HCT116 (cell line): ENCODE results near the gene NSMF. TPM values are rescaled to one million over a fixed set of nuclear protein-coding genes. Genes with fewer than 3 reads are reported as not detected.

ENCODE experiments used
- ATAC-seq: fragments of 200-7000 bp; cut with Tn5 transposase; 2 replicates; pipeline ENCODE4 v1.9.1; 2020; ENCODE audit warnings: mild to moderate bottlenecking, moderate library complexity
- BruUV-seq: library from RNA; stranded (reverse); fragments of 400-500 nt; replicated peaks from 2 replicates; lab custom pipeline; 2021; lab: Mats Ljungman, UMichigan
- CTCF ChIA-PET: fragments of 300-600 bp; sonication (Branson Sonifier 250); formaldehyde crosslinking; loops from one replicate; lab custom pipeline; 2021; ENCODE audit warnings: antibody characterized with exemption; lab: Charles Lee
- POLR2A ChIA-PET: fragments of 300-600, 350-600 bp; sonication (Branson Sonifier 250); formaldehyde crosslinking; loops from one replicate; lab custom pipeline; 2021; ENCODE audit warnings: antibody characterized with exemption; lab: Charles Lee
- RAD21 ChIA-PET, 2 experiments: fragments of 300-600 bp; sonication (Branson Sonifier 250); formaldehyde crosslinking; loops; one replicate each; lab custom pipeline; 2023; ENCODE audit warnings: low total read pairs in 2 of 2; ENCODE audit not compliant: uncharacterized antibody in 2 of 2, unreplicated experiment in 2 of 2, low non-redundant PET in 1 of 2; lab: Charles Lee
- DNase-seq: peaks from one replicate; pipeline ENCODE4 v3.0.0-alpha.2; 2010; ENCODE audit warnings: low read depth, low spot score
- H2AFZ ChIP-seq: fragments of 200-600 bp; shearing (Covaris generic), sonication (generic); 2 replicates; pipeline ENCODE4 v1.6.1; 2017; ENCODE audit warnings: low read depth, mixed run types, mixed read lengths, antibody characterized with exemption, low read length; ENCODE audit not compliant: poor library complexity, severe bottlenecking
- H3K27ac ChIP-seq: 2 replicates; pipeline ENCODE4 v1.5.1; 2012; ENCODE audit warnings: low read depth, low read length
- H3K27me3 ChIP-seq: fragments of 200-600 bp; sonication (generic); 2 replicates; pipeline ENCODE4 v1.6.1; 2016; ENCODE audit warnings: mixed run types, low read length, mixed read lengths; ENCODE audit not compliant: insufficient read depth
- H3K36me3 ChIP-seq, 2 experiments: fragments of 200-500 bp in 1 of 2; fragments of 200-600 bp in 1 of 2; sonication (Bioruptor generic) in 1 of 2; sonication (generic) in 1 of 2; 2 replicates each; pipeline versions ENCODE4 v1.5.1 to v1.6.1; 2014 to 2016; ENCODE audit warnings: low read length in 2 of 2, inconsistent platforms in 1 of 2, mixed read lengths in 1 of 2, mixed run types in 1 of 2; ENCODE audit not compliant: insufficient read depth in 2 of 2, control insufficient read depth in 1 of 2
- H3K4me1 ChIP-seq, 2 experiments: fragments of 200-600 bp in 1 of 2; sonication (generic) in 1 of 2; 2 replicates each; pipeline versions ENCODE4 v1.5.1 to v1.6.1; 2012 to 2017; ENCODE audit warnings: low read length in 2 of 2, inconsistent platforms in 1 of 2, mild to moderate bottlenecking in 1 of 2, mixed read lengths in 1 of 2, mixed run types in 1 of 2, moderate library complexity in 1 of 2; ENCODE audit not compliant: insufficient read depth in 2 of 2, control insufficient read depth in 1 of 2
- H3K4me2 ChIP-seq: fragments of 200-600 bp; sonication (generic); 2 replicates; pipeline ENCODE4 v1.6.1; 2017; ENCODE audit warnings: mixed run types, low read length, mixed read lengths
- H3K4me3 ChIP-seq, 2 experiments: fragments of 200-600 bp in 1 of 2; sonication (generic) in 1 of 2; replicated peaks in 1 of 2; 2 replicates each; pipeline ENCODE4 v1.5.1; 2011 to 2016; ENCODE audit warnings: low read length in 2 of 2, control low read depth in 1 of 2, low read depth in 1 of 2, mild to moderate bottlenecking in 1 of 2, mixed read lengths in 1 of 2, mixed run types in 1 of 2
- H3K79me2 ChIP-seq: fragments of 200-600 bp; sonication (generic); 2 replicates; pipeline ENCODE4 v1.6.1; 2017; ENCODE audit warnings: mild to moderate bottlenecking, mixed run types, low read length, moderate library complexity, mixed read lengths; ENCODE audit not compliant: insufficient read depth
- H3K9ac ChIP-seq: fragments of 200-600 bp; sonication (generic); 2 replicates; pipeline ENCODE4 v1.6.1; 2016; ENCODE audit warnings: low read length, mixed read lengths
- H3K9me2 ChIP-seq: fragments of 200-600 bp; sonication (generic), shearing (Covaris generic); 2 replicates; pipeline ENCODE4 v1.6.1; 2017; ENCODE audit warnings: mixed run types, mild to moderate bottlenecking, moderate library complexity; ENCODE audit not compliant: insufficient read depth
- H3K9me3 ChIP-seq, 2 experiments: fragments of 200-500 bp in 1 of 2; fragments of 200-600 bp in 1 of 2; sonication (Bioruptor generic) in 1 of 2; sonication (generic) in 1 of 2; 2 replicates each; pipeline ENCODE4 v1.6.1; 2014 to 2017; ENCODE audit warnings: low read length in 2 of 2, mixed read lengths in 2 of 2, inconsistent platforms in 1 of 2, low read depth in 1 of 2, mild to moderate bottlenecking in 1 of 2, mixed run types in 1 of 2, moderate library complexity in 1 of 2; ENCODE audit not compliant: control insufficient read depth in 1 of 2, insufficient read depth in 1 of 2
- H4K20me1 ChIP-seq: fragments of 200-600 bp; sonication (generic), shearing (Covaris generic); 2 replicates; pipeline ENCODE4 v1.6.1; 2017; ENCODE audit warnings: mixed run types, mild to moderate bottlenecking, moderate library complexity; ENCODE audit not compliant: insufficient read depth
- CEBPB ChIP-seq: IDR thresholded peaks from 2 replicates; pipeline ENCODE4 v1.6.1; 2012; ENCODE audit warnings: low read depth
- EGR1 ChIP-seq: IDR thresholded peaks from 2 replicates; pipeline ENCODE4 v1.6.1; 2012; ENCODE audit warnings: low read depth
- ELF1 ChIP-seq: IDR thresholded peaks from 2 replicates; pipeline ENCODE4 v1.6.1; 2012; ENCODE audit warnings: low read depth, borderline replicate concordance
- EZH2phosphoT487 ChIP-seq: fragments of 200-600 bp; IDR thresholded peaks from 2 replicates; pipeline ENCODE4 v1.6.1; 2018; ENCODE audit warnings: antibody characterized with exemption, borderline replicate concordance
- POLR2A ChIP-seq: IDR thresholded peaks from 2 replicates; pipeline ENCODE4 v1.7.0; 2011; ENCODE audit warnings: borderline replicate concordance; ENCODE audit not compliant: insufficient read depth, insufficient read length; ENCODE audit errors: extremely low read depth
- POLR2AphosphoS5 ChIP-seq: IDR thresholded peaks from 2 replicates; pipeline ENCODE4 v1.6.1; 2011; ENCODE audit warnings: mild to moderate bottlenecking, low read depth, low read length, moderate library complexity
- RAD21 ChIP-seq: IDR thresholded peaks from 2 replicates; pipeline ENCODE4 v1.6.1; 2012; ENCODE audit warnings: low read depth, mild to moderate bottlenecking
- SP1 ChIP-seq: IDR thresholded peaks from 2 replicates; pipeline ENCODE4 v1.6.1; 2012; ENCODE audit warnings: low read depth
- SRF ChIP-seq: IDR thresholded peaks from 2 replicates; pipeline ENCODE4 v1.6.1; 2012; ENCODE audit warnings: low read depth
- YY1 ChIP-seq: IDR thresholded peaks from 2 replicates; pipeline ENCODE4 v1.6.1; 2011; ENCODE audit warnings: low read length, low read depth, moderate library complexity, mild to moderate bottlenecking; ENCODE audit not compliant: insufficient replicate concordance; ENCODE audit errors: extremely low read depth
- ZFX ChIP-seq: fragments of 450-650 bp; IDR thresholded peaks from 2 replicates; pipeline ENCODE4 v1.6.1; 2017
- intact Hi-C: fragments of 100-400 bp; cut with micrococcal nuclease; formaldehyde crosslinking; loops from 2 replicates; pipeline ENCODE4 v1.10.0; 2022
- total RNA-seq: library from RNA; stranded (reverse); gene quantifications from one replicate; pipeline ENCODE4 v1.2.1, GENCODE V29; 2021; ENCODE audit not compliant: unreplicated experiment
- TF ChIP-seq, protein P1 (sequence below): IDR thresholded peaks from 2 replicates; pipeline ENCODE4 v1.6.1; 2012; ENCODE audit warnings: low read depth

The NSMF gene
- total RNA-seq, 1 experiment from 2014 or later: 81.9 TPM

DNA sequence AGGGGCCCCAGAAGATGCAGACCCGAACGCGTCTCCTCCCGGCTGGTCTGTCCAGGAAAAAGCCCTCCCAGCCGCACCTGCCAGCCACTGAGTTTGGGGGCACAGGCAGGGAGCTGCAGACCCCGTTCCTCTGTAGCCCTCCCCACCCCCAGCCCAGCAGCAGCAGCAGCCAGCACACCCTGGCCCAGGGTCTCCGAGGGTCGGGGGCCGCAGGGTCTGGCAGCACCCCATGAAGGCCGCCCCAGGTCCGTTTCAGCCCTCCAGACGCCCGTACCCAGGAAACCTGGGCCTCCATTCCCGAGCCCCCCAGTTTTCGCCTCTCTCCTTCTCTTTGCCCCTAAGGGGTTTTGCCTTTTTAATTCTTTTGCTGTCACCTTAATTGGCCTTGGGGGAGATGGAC, 55.9 kb downstream of the NSMF start:
- POLR2A ChIA-PET: no interaction called here
- Histone ChIP-seq H3K9ac (no peak overlapping the region), H3K79me2 (no peaks in the 10 kb centered on the region), H2AFZ (no peak overlapping the region)
- no TSS peak for BruUV-seq
- TF ChIP-seq POLR2AphosphoS5: no peak
- no peak for TF ChIP-seq RAD21
- TF ChIP-seq EGR1: no peak
- TF ChIP-seq YY1: no peak
- no peak for TF ChIP-seq EZH2phosphoT487
- no peak for TF ChIP-seq ELF1
- TF ChIP-seq ZFX: no peak
- TF ChIP-seq, protein P1, sequence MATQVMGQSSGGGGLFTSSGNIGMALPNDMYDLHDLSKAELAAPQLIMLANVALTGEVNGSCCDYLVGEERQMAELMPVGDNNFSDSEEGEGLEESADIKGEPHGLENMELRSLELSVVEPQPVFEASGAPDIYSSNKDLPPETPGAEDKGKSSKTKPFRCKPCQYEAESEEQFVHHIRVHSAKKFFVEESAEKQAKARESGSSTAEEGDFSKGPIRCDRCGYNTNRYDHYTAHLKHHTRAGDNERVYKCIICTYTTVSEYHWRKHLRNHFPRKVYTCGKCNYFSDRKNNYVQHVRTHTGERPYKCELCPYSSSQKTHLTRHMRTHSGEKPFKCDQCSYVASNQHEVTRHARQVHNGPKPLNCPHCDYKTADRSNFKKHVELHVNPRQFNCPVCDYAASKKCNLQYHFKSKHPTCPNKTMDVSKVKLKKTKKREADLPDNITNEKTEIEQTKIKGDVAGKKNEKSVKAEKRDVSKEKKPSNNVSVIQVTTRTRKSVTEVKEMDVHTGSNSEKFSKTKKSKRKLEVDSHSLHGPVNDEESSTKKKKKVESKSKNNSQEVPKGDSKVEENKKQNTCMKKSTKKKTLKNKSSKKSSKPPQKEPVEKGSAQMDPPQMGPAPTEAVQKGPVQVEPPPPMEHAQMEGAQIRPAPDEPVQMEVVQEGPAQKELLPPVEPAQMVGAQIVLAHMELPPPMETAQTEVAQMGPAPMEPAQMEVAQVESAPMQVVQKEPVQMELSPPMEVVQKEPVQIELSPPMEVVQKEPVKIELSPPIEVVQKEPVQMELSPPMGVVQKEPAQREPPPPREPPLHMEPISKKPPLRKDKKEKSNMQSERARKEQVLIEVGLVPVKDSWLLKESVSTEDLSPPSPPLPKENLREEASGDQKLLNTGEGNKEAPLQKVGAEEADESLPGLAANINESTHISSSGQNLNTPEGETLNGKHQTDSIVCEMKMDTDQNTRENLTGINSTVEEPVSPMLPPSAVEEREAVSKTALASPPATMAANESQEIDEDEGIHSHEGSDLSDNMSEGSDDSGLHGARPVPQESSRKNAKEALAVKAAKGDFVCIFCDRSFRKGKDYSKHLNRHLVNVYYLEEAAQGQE: no peak
- TF ChIP-seq SRF: no peak
- no peak for TF ChIP-seq SP1
- TF ChIP-seq CEBPB: no peak
- no peak for TF ChIP-seq POLR2A
- TF ChIP-seq, all 23 proteins: peak for 0
- Histone ChIP-seq H3K27me3 (no peaks in the 10 kb centered on the region), H3K4me3 (no peak overlapping the region), H3K27ac (no peak overlapping the region), H4K20me1 (no peaks in the 10 kb centered on the region), H3K4me1 (peaks cover 4 to 24% of the 10 kb centered on the region in 2 experiments; a peak in 3 of 4 replicates), H3K9me3 (no peaks in the 10 kb centered on the region), H3K4me2 (no peak overlapping the region), H3K9me2 (no peaks in the 10 kb centered on the region), H3K36me3 (no peaks in the 10 kb centered on the region)
- CTCF ChIA-PET: no interaction called here
- intact Hi-C loops: no loop called here
- DNase-seq (no peak), ATAC-seq (no peak)
- RAD21 ChIA-PET: no interaction called here
